GM21825 (cell line): ENCODE measurements around the gene PTGS1.
"Not testable (repeated sequence)": the region's sequence is repeated elsewhere in the genome, so short reads cannot be mapped to it uniquely, and the experiment has no call there.

Experiments used
- ATAC-seq: cut with Tn5 transposase; IDR thresholded peaks from one replicate; pipeline ENCODE4 v1.9.1; 2021; ENCODE audit warnings: mild to moderate bottlenecking, moderate library complexity; ENCODE audit not compliant: unreplicated experiment

Gene PTGS1

DNA sequence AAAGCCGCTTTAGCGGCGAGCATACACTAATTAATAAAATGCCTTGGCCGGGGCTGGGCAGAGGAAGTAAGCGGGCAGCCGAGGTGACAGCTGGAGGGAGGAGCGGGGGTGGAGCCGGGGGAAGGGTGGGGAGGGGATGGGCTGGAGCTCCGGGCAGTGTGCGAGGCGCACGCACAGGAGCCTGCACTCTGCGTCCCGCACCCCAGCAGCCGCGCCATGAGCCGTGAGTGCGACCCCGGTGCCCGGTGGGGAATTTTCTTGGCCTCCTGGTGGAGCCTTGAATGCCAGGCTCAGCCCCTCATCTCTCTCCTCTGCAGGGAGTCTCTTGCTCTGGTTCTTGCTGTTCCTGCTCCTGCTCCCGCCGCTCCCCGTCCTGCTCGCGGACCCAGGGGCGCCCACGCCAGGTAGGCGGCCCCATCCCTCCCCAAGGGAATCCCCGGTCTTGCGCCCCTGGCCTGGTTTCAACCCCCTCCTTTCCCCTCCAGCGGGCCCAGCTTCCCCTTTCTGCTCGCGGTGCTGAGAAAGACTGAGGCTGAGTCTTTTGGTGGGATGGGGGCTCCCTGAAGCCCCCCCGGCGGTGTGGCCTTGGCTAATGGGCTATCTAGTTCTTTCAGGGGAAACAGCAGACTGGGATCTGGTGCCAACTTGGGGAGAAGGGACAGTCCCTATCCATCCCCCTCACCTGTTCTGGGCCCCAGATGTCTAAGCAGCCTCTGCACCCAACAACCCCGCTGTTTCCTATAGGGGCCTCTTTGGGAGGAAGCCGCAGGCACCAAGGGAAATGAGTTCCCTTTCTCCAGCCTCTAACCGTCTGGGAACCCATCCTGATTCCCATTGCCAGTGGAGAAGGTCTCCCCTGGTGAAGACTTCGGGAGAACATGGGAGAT, at the start of gene PTGS1:
Gene PTGS1, plus strand, starts transcription at position 156 of the 887 bp plus-strand sequence. Its CDS starts 61 bp downstream, at position 217.
- peak; percentile 59 for ATAC-seq

DNA sequence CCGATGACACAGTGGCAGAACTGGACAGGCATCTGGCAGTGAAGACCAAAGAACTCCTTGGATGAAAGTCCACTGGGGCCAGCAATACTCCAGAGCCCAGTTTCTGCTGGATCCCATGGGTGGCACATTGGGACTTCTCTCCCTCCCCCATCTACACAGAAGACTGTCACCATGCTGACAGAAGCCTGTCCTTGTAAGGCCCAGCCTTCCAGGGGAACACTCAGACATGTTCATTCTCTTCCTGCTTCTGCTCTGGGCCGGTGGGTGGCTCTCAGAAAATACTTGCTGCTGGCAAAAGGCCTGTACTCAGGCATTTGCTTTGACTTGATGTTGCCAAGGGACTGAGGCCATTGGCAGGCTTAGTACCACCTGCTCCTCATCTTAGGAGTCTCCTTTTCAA, 48.3 kb upstream of the PTGS1 start:
- ATAC-seq: no peak

DNA sequence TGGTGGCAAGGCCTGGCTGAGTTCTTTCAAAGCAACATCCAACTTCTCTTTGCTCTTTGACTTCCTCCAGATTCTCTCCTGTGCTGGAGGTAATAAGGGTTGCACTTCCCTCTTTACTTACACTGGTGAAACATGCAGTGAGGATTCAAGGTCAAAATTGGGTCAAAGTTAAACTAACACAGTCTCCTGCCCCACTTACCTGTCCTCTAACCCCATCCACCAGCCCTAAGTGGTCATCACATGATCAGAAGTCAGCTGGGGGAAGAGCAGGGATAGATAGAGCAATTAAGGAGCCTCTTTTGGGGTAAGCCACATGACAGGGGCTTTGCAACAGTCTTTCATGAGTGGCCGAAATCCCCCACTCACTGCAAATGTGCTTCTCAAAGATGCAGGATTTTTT, 46.2 kb upstream of the PTGS1 start:
- not testable (repeated sequence) for ATAC-seq

DNA sequence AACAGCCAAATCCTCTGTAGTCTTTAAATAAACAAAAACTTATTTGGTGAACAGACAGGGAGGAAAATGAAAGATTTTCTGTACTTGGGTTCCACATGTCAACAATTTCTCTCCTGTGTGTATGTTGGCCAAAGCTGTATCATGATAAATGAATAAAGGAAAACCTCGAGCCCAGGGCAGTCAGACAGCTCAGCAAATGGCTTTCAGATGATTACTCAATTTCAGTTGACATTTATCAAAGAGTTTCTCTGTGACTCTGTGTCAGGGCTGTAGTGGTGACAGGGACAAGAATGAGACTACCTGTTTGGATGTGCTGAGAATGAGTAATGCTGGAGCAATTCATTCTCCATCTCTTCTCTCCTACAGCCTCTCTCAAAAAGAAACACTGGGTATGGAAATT, 45.7 kb upstream of the PTGS1 start:
- no peak for ATAC-seq

DNA sequence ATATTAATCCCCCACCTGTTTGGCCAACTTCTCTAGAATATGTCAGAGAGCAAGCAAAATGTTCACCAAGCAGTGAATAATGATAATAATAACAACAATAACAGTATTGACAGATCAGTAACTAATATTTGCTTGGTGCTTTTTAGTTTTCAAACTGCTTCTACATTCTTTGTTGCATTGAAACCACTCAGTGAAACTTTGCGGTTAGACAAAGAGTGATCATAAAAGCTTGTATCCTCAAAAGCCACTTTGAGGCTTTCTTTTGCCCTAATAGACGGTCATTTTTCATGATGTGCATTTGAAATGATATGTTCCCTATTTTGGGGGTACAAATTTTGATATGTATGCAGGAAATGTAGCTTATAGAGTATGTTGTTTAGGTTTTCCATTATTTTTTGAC, 43.6 kb upstream of the PTGS1 start:
- no peak for ATAC-seq

DNA sequence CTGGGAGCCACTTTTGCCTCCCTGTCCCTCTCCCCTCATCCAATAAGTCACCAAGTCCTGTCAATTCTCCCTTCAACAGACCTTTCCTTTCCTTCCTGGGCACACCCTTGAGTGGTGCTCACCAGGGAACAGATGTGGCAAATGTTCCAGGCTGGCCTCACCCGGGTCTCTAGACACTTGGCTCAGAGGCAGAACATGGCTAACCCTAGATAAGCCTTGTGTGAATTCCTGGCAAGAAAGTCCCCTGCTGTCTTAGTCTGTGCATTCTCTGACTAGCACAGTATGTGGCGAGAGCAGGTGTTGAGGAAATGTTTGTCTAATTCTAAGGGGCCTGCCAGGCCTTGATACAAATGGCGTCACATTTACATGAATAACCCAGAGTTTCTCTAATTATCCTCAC, 41.2 kb upstream of the PTGS1 start:
- ATAC-seq: no peak

DNA sequence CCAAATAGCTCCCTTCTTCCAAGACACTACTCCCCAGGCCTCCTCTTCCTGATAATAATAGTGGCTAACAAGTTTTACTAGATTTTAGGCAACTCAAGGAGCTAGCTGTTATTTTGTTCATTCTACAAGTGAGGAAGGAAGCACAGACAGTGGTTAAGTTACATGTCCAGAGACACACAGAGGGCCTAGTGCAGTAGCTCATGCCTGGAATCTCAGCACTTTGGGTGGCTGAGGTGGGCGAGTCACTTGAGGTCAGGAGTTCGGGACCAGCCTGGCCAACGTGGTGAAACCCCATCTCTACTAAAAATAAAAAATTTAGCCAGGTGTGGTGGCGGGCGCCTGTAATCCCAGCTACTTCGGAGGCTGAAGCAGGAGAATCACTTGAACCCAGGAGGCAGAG, 40.4 kb upstream of the PTGS1 start:
- not testable (repeated sequence) for ATAC-seq

DNA sequence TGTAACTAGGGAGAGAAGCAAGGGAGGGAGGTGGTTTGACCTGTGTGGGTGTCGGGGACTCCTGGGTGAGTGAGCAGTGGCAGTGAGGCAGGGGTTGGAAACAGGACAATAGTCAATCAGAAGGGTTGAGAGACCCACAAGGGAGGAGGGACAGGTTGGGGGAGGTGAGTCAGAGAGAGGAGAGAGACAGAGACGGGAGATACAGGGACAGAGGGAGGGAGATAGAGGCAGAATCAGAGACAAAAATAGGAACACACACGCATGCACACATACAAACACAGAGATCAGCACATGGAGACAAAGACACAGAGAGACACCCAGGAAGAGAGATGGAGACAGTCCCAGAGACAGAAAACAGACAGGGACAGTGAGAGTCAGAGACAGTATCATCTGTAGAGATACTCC, 39.3 kb upstream of the PTGS1 start:
- ATAC-seq: no peak

DNA sequence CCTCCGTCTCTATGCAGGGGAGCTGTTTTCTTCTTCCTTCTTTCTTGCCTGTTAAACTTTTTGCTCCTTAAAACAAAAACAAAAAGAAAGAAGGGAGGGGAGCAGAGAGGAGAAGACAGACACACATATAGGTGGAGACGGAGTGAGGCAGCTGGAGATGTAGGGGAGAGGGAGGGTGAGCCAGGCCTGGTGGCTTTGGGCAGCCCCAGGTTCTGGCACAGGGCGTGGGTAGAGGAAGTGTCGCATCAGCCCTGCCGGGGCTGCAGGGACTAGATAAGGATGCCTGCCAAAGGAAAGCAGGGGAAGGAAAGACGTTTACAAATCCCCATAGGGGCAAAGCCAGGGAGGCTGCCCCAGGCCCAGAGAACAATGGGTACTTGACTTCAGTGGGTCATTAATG, 38.7 kb upstream of the PTGS1 start:
- no peak for ATAC-seq

DNA sequence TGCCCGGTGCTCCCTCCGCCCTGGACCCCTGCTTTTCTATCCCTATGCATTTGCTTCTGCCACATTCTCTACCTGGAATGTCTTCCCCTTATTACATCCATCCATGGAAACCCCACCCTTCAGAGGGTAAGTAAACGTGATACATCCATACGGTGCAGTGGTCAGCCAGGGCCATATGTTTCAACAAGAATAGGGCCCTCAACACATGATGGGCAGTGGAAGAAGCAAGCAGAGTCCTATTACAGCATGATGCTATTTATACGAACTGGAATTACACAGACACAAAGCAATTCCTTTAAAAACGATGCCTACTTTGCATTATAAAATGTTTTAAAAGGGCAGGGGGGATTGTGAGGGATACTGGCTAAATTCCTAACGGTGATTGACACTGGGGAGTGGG, 38.2 kb upstream of the PTGS1 start:
- ATAC-seq: no peak

DNA sequence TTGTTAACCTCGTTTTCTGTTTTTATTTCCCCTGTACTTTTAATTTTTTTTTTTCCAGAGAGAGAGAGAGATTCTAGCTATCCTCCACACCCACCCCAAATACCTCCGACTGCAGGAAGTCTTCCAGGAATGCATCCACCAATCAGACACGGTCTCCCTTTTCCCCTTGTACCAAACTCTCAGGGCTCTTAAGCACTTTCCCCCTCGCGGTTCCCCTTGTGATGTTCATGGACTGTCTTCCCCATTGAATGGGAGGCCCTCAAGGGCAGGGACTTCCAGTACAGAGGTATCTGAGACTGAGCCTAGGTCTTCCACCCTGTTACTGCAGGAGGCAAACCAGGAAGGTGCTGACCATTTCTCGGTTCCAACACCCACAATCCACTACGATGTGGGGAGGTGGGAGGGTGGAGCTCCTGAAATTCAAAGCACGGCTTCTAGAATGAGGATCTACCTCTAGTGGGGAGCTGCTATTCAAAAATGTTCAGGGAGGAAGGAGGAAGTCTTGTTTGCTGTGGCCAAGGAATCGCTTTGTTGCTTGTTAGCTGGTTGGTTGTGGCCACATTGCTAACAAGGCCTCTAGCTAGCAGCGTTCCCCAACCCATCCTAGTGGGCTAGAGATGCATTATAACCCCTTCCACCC, 37.5 kb upstream of the PTGS1 start:
- ATAC-seq: no peak

DNA sequence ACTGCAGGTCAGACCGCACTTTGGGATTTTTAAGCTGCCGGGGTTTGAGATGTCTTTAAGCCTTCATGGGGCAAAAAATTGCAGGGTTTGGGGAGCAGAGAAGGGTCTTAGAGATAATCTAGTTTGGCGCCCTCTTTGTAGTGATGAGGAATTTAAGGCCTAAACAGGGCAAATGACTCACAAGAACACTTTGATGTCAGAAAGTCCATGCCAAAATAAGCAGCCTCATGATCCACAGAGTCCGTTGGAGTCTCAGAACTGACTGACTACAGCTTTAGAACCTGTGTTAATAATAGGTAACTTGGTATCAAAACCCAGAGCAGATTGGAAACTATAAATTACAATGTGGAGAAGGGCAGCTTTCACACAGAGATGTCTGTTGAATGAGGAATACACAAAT, 35.9 kb upstream of the PTGS1 start:
- no peak for ATAC-seq

DNA sequence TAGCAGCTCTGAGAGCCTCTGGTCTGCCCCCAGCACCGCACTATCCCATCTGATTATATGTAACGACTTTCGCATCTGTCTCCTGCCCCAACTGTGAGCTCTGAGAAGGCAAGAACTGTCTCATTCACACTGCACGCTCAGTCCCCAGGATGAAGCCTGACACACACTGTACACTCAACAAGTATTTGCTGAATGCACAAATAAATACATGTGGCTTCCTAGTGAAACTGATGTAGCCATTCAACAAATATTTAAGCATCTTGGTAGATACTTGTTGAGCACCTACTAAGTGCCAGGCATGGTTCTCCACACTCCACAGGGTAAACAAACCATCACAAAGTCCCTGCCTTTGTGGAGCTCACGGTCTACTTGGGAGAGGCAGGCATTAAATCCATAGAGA, 34.6 kb upstream of the PTGS1 start:
- ATAC-seq: no peak

DNA sequence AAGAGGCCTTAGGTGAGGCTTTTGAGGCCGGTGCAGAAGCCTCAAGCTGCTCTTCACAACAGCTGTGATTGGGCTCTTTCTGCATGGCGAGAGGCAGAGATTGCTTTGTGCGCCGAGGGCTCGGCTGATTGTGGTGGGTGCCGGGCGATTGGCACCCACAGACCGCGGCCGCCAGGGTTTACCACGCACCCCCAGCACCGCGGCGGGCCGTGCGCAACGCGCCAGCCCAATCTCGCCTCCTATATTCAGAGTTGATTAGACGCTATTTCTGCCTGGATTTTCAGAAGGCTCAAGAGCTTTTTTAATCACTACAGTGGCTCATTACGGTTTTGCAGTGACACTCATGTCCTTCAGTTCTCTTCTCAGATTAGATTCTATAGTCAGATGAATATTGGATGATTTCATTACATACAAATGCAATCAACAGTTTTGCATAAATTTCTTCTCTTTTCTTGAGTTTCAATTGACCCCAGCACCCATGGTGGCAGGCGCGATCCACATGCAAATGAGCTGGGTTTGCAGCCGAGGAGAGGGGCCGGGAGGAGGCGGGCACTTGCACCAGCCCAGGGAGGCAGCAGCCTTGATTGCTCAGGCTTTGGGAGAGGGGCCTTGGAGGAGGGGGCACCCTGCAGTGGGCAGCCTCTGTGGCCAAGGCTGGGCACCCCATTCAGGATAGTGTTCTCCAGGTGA, 33.8 kb upstream of the PTGS1 start:
- no peak for ATAC-seq

DNA sequence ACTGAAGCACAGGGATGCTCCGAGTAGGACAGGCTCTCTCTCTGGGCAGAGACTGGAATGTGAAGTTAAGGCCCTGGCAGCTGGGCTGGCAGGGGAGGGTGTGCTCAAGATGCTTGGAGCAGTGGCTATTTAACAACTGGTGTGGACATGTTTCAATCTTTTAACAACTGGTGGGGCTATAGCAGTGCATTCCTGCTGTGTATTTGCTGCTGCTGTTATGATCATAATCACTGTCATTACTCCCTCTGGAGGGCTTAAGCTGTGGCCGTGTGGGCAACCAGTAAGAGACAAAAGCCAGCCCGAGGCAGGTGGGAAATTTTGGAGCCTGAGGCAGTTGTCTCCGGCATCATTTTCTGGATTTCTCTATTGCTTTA, 33.3 kb upstream of the PTGS1 start:
- ATAC-seq: no peak

DNA sequence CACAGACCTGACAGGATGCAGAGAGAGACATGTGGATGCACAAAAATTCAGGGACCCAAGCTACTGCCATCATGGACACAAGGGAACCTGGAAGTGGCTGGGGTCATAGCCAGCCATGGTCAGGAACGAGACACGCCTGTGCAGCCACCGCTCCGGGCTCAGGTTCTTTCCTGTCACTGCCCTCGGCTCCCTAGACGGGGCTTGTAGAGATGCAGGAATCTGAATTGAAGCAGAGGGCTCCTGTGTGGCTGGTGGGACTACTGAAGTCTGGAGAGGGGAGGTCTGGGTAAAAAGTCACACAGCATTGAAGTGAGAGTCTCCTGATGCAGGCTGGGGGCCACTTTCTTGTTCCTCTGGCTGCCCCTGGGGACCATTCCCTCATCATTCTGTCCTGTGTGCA, 32.3 kb upstream of the PTGS1 start:
- no peak for ATAC-seq

DNA sequence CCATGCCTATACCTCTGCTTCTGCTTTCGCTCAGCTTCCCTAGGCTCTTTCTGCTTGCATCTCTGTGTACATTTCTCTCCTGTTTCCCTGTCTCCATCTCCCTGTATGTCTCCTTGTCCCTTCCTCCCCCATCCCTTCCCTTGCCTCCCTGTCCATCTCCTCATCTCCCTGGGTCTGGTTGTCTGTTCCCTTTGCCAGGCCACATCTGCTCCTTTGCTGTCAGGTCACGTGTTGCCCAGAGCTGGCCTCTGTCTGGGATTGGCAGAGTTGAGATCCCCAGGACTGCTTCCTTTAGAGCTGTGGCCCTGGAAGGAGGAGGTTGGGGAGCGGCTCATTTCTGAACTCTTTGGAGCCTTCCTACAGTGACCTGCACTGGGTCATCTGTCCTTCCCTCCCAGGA, 31.8 kb upstream of the PTGS1 start:
- ATAC-seq: no peak

DNA sequence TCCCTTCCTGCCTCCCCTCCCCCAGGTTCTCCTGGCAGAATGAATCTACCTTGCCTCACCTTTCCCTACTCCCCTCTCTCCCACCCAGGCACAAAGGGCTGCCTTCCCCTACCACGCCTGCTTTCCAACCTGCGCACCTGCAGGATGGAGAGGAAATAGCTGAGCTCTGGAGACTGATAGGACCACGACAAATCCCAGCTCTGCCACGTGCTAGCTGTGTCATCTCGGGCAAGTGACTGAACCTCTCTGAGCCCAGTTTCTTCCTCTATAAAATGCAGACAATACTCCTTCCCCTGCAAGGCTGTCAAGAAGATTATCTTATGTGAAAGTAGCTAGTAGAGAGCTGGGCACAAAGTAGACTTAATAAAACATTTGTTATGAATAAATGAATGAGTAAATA, 31.2 kb upstream of the PTGS1 start:
- ATAC-seq: no peak

DNA sequence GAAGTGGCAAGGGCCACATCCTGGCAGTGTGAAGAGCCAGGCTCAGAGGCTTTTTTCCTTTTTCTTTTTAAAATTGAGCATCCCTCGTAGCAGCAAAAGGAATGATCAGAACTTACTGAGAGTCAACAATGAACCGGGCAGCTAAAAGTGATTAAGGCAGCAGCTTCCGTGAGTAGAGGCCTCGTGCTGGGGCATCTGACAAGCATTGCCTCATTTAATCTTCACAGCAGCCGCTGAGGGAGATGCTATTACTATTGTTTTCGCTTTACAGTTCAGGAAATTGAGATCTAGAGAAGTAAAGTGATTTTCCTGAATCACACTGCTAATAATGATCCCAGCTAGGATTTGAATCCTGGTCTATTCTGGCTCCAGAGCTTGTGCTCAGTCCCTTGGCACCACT, 30.7 kb upstream of the PTGS1 start:
- no peak for ATAC-seq

DNA sequence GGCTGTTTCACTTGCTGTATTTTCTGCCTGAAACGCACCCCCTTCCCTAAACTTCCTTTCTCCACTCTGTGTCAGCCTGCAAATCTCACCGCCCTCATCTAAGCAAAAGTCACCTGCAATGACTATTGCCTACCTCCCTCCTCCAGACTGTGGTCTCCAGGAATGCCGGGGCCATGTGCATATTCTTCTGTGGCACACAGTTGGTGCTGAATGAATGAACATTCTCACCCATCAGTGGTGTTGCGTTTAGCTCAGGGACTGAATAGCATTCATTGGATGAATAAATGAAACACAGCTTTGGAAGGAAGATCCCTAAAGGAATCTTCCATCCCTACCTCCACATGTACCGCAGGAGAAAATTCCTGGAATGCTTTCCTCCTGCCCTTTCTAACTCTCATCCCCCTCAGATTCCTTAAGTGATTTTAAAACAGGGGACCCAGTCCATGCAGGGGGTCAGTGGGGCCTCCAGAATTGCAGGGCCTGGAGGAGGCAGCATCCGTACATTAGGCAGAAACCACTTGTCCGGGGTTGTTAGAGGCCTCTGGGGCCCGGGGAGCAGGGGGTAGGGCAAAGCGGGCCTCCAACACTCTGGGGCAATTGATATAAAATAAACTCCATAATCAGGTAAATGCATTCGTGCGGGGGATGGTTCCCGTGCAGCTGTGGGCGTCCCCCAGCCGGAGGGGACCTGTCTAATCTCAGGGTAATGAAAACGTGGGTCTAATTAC, 28.3 kb upstream of the PTGS1 start:
- ATAC-seq: no peak
